SH-SY5Y (cell line): Measurements from ENCODE around the gene IQSEC3.

Experiments
- GATA2 ChIP-seq: IDR thresholded peaks from 2 replicates; pipeline ENCODE4 v1.6.1; 2011; ENCODE audit warnings: mild to moderate bottlenecking, low read depth, low read length
- GATA3 ChIP-seq: IDR thresholded peaks from 2 replicates; pipeline ENCODE4 v1.6.1; 2011; ENCODE audit warnings: low read depth, mild to moderate bottlenecking, low read length, moderate library complexity

DNA sequence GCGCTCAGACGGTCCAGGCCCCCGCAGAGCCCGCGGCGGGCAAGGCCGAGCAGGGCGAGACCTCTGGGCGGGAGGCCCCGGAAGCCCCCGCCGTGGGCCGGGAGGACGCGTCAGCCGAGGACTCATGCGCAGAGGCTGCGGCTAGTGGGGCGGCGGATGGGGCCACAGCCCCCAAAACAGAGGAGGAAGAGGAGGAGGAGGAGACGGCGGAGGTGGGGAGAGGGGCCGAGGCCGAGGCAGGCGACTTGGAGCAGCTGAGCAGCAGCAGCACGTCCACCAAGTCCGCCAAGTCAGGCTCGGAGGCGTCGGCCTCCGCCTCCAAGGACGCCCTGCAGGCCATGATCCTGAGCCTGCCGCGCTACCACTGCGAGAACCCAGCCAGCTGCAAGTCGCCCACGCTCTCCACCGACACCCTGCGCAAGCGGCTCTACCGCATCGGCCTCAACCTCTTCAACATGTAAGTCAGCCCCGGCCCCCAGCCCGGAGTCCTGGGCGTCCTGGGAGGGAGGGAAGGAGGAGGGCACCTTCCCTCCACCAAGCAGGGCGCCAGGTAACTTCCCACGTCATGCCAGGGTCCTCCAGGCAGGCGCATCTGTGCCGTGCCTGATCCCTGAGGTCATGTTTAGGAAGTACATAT is 72.4 kb downstream of the IQSEC3 start:
- TF ChIP-seq GATA3 (no peak), GATA2 (no peak)
